ENCODE measurements around the gene PTH2R.

GRCh38 chr2:208493186-208493585 lies 86.6 kb downstream of the PTH2R start:
- no peak for TF ChIP-seq CTCF (IDR thresholded peaks at IDR 0.05)
- no peak for TF ChIP-seq POLR2AphosphoS5 (IDR thresholded peaks at IDR 0.05)
- TF ChIP-seq POLR2A (IDR thresholded peaks at IDR 0.05), result no peak

Data from breast epithelium (tissue), 3 donors.